Left ventricle myocardium inferior (tissue), 1 donor: Measurements from ENCODE around the gene FBXW12. TPM values are rescaled to one million over a fixed set of nuclear protein-coding genes. Genes with fewer than 3 reads are reported as not detected.

Source experiments
- DNase-seq: peaks from one replicate; pipeline ENCODE4 v3.0.0-alpha.2; 2020
- H3K27ac ChIP-seq: fragments of 200-600 bp; replicated peaks from 2 replicates; pipeline ENCODE4 v1.8.0; 2021
- H3K27me3 ChIP-seq: fragments of 200-600 bp; 2 replicates; pipeline ENCODE4 v1.8.0; 2021; ENCODE audit warnings: low read depth
- H3K36me3 ChIP-seq: fragments of 200-600 bp; 2 replicates; pipeline ENCODE4 v1.8.0; 2021
- H3K4me1 ChIP-seq: fragments of 200-600 bp; 2 replicates; pipeline ENCODE4 v1.8.0; 2021
- H3K4me3 ChIP-seq: fragments of 200-600 bp; 2 replicates; pipeline ENCODE4 v1.8.0; 2021; ENCODE audit warnings: mild to moderate bottlenecking, moderate library complexity
- H3K9me3 ChIP-seq: fragments of 200-600 bp; replicated peaks from 2 replicates; pipeline ENCODE4 v1.8.0; 2021
- CTCF ChIP-seq: fragments of 200-600 bp; IDR thresholded peaks from 2 replicates; pipeline ENCODE4 v1.8.0; 2021; ENCODE audit warnings: antibody characterized with exemption, mild to moderate bottlenecking, borderline replicate concordance
- intact Hi-C: fragments of 100-400 bp; cut with micrococcal nuclease; formaldehyde crosslinking; loops from one replicate; pipeline ENCODE4 v1.11.0; 2022
- total RNA-seq: library from RNA; stranded (reverse); fragmentation: NEBNext Ultra II Directional; extraction: Animal tissue kit (Norgen Biotek cat#: 25700); gene quantifications from one replicate; pipeline ENCODE4 v1.2.1, GENCODE V29; 2021
- donor health status: DM: no; HTN: yes; CAD: no; lungs with severe emphysema.

FBXW12 gene
- total RNA-seq, 1 donor from 2014 or later, result not detected

DNA sequence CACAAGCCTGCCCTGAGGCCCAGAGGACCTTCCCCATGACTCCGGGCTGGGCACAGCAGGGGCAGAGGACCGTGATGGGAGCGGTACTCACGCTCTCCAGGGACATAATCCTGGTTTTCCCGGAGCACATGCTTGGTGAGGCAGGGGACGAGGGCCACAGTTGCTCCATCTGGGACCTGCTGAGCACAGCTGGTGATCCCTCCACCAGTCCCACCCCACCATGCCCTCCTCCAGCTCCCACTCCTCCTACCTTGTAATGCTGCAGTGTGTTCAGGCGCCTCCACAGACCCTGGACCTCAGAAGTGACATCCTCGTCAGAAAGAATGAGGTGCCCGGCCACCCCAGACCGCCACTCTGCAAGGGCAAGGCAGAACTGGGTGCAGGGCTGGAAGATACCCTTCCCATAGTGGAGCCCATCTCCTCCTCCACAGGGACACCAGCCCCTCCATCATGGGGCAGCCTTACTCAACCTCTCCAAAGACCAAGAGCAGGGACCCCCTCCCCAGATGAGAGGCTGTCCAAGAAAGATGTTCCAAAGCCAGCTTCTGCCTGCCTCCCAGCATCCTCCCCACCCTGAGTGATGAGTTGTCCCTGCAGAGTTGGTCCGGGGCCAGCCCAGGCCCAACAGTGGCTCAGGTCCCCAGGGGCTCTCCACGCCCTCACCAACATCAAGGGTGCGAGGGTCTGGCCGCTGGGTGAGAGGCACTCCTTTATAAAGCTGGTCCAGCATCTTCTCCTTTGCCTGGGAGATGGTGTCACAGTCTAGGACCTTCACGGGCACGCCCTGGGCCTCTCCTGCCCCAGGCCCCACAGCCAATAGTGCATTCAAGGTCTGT lies 38.4 kb downstream of the FBXW12 start:
- H3K27ac ChIP-seq, result no peak overlapping the region
- H3K36me3 ChIP-seq, result peaks cover 97% of the 10 kb centered on the region
- TF ChIP-seq CTCF, result no peak
- no peak for DNase-seq
- no peaks in the 10 kb centered on the region for H3K9me3 ChIP-seq
- no peaks in the 10 kb centered on the region for H3K27me3 ChIP-seq
- no peak overlapping the region for H3K4me3 ChIP-seq
- intact Hi-C loops, result no loop called here
- no peaks in the 10 kb centered on the region for H3K4me1 ChIP-seq

- DNase-seq, result no peak
- no peak for TF ChIP-seq CTCF
- H3K27ac ChIP-seq, result no peak overlapping the region
- H3K27me3 ChIP-seq, result no peaks in the 10 kb centered on the region
- no peak overlapping the region for H3K4me3 ChIP-seq
- peaks cover 97% of the 10 kb centered on the region for H3K36me3 ChIP-seq
- no peaks in the 10 kb centered on the region for H3K9me3 ChIP-seq
- intact Hi-C loops, result no loop called here
- H3K4me1 ChIP-seq, result no peaks in the 10 kb centered on the region
Measured at GRCh38 chr3:48411041-48411588, 39.1 kb downstream of the FBXW12 start.

- intact Hi-C loops, result no loop called here
- H3K9me3 ChIP-seq, result no peaks in the 10 kb centered on the region
- peaks cover 97% of the 10 kb centered on the region for H3K36me3 ChIP-seq
- no peak for TF ChIP-seq CTCF
- H3K27me3 ChIP-seq, result no peaks in the 10 kb centered on the region
- H3K4me3 ChIP-seq, result no peak overlapping the region
- no peak overlapping the region for H3K27ac ChIP-seq
- DNase-seq, result no peak
- H3K4me1 ChIP-seq, result no peaks in the 10 kb centered on the region
Measured at GRCh38 chr3:48411606-48412374, 39.8 kb downstream of the FBXW12 start.

GRCh38 chr3:48412375-48413001 lies 40.5 kb downstream of the FBXW12 start:
- DNase-seq, result peak; percentile 5
- Histone ChIP-seq H3K27ac (no peak overlapping the region), H3K9me3 (no peaks in the 10 kb centered on the region), H3K4me3 (no peak overlapping the region), H3K4me1 (no peaks in the 10 kb centered on the region), H3K36me3 (peaks cover 96% of the 10 kb centered on the region), H3K27me3 (no peaks in the 10 kb centered on the region)
- TF ChIP-seq CTCF, result no peak
- intact Hi-C loops, result no loop called here

DNA sequence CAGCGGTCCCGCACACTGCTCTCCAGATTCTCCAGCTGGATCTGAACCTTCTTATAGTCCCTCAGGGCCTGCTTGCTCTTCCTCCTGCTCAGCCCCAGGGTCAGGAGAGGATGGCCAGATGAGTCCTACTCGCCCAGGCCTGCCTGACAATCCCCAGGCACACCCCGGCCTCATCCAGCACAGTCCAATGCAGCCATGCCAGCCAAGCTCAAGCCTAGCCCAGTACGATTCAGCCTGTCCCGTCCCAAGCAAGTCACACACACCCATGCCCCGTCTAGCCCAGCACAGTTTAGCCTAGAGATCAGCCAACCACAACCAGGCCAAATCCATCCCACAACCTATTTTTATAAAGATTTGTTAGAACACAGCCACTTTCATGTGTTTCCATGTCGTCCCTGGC lies 41.1 kb downstream of the FBXW12 start:
- Histone ChIP-seq H3K27me3 (no peaks in the 10 kb centered on the region), H3K4me3 (no peak overlapping the region), H3K36me3 (peaks cover 97% of the 10 kb centered on the region), H3K27ac (no peak overlapping the region), H3K9me3 (no peaks in the 10 kb centered on the region), H3K4me1 (no peaks in the 10 kb centered on the region)
- TF ChIP-seq CTCF, result no peak
- no peak for DNase-seq
- intact Hi-C loops, result no loop called here
